HEK293 (cell line): ENCODE data around the gene MAN2A2.

ENCODE experiments used
- CTCF ChIA-PET: fragments of 350-600 bp; formaldehyde crosslinking; extraction: SDS; loops from one replicate; lab custom pipeline; 2021; ENCODE audit warnings: antibody characterized with exemption; lab: Yijun Ruan, JAX
- POLR2A ChIA-PET: fragments of 300-600 bp; formaldehyde crosslinking; extraction: SDS; loops from one replicate; lab custom pipeline; 2020; ENCODE audit warnings: antibody characterized with exemption, inconsistent platforms; lab: Yijun Ruan, JAX
- H3K27ac ChIP-seq: fragments of 200-500 bp; sonication (Bioruptor generic); 2 replicates; pipeline ENCODE4 v1.5.1; 2014; ENCODE audit warnings: low read depth, low read length, control low read depth, inconsistent platforms; ENCODE audit errors: extremely low read depth
- H3K36me3 ChIP-seq, 2 experiments: fragments of 200-500 bp in 1 of 2; sonication (Bioruptor generic) in 1 of 2; 1 replicate in 1 of 2; 2 replicates in 1 of 2; pipeline ENCODE4 v1.5.1; 2014 to 2017; ENCODE audit warnings: inconsistent platforms in 2 of 2, low read length in 2 of 2; ENCODE audit not compliant: control insufficient read depth in 2 of 2, insufficient read depth in 1 of 2
- H3K4me1 ChIP-seq: fragments of 200-500 bp; sonication (Bioruptor generic); 2 replicates; pipeline ENCODE4 v1.5.1; 2014; ENCODE audit warnings: mild to moderate bottlenecking, low read length, inconsistent platforms; ENCODE audit not compliant: control insufficient read depth, insufficient read depth
- H3K4me3 ChIP-seq: 2 replicates; pipeline ENCODE4 v1.5.1; 2011; ENCODE audit warnings: low read depth, mild to moderate bottlenecking, control low read depth, low read length, moderate library complexity
- H3K9me3 ChIP-seq: fragments of 200-500 bp; sonication (Bioruptor generic); 2 replicates; pipeline ENCODE4 v1.5.1; 2014; ENCODE audit warnings: low read depth, low read length, inconsistent platforms; ENCODE audit not compliant: control insufficient read depth, insufficient read depth
- HIC1 ChIP-seq: fragments of 450-650 bp; formaldehyde crosslinking; IDR thresholded peaks from 2 replicates; pipeline ENCODE4 v1.5.1; 2016; ENCODE audit warnings: missing biosample characterization, missing genetic modification characterization
- REST ChIP-seq: fragments of 450-650 bp; formaldehyde crosslinking; IDR thresholded peaks from 2 replicates; pipeline ENCODE4 v1.5.1; 2016; ENCODE audit warnings: missing biosample characterization, missing genetic modification characterization
- WT1 ChIP-seq: fragments of 450-650 bp; formaldehyde crosslinking; IDR thresholded peaks from 2 replicates; pipeline ENCODE4 v1.5.1; 2016; ENCODE audit warnings: missing biosample characterization, missing genetic modification characterization
- YY1 ChIP-seq: fragments of 450-650 bp; formaldehyde crosslinking; IDR thresholded peaks from 2 replicates; pipeline ENCODE4 v1.5.1; 2018; ENCODE audit warnings: missing biosample characterization, missing genetic modification characterization
- ZBTB17 ChIP-seq: fragments of 450-650 bp; formaldehyde crosslinking; IDR thresholded peaks from 2 replicates; pipeline ENCODE4 v1.5.1; 2016; ENCODE audit warnings: missing biosample characterization, missing genetic modification characterization
- ZBTB48 ChIP-seq: fragments of 450-650 bp; formaldehyde crosslinking; IDR thresholded peaks from 2 replicates; pipeline ENCODE4 v1.5.1; 2016; ENCODE audit warnings: missing biosample characterization, missing genetic modification characterization
- ZBTB8A ChIP-seq: fragments of 450-650 bp; formaldehyde crosslinking; IDR thresholded peaks from 2 replicates; pipeline ENCODE4 v1.5.1; 2016; ENCODE audit warnings: missing biosample characterization, missing genetic modification characterization
- ZNF10 ChIP-seq: fragments of 450-650 bp; formaldehyde crosslinking; IDR thresholded peaks from 2 replicates; pipeline ENCODE4 v1.5.1; 2017; ENCODE audit warnings: missing biosample characterization, missing genetic modification characterization
- ZNF280C ChIP-seq: fragments of 450-650 bp; formaldehyde crosslinking; IDR thresholded peaks from 2 replicates; pipeline ENCODE4 v1.5.1; 2016; ENCODE audit warnings: missing biosample characterization, missing genetic modification characterization
- ZNF280D ChIP-seq: fragments of 450-650 bp; formaldehyde crosslinking; IDR thresholded peaks from 2 replicates; pipeline ENCODE4 v1.5.1; 2016; ENCODE audit warnings: missing biosample characterization, missing genetic modification characterization
- ZNF404 ChIP-seq: fragments of 450-650 bp; formaldehyde crosslinking; IDR thresholded peaks from 2 replicates; pipeline ENCODE4 v1.5.1; 2017; ENCODE audit warnings: missing biosample characterization, missing genetic modification characterization
- ZNF580 ChIP-seq: fragments of 450-650 bp; formaldehyde crosslinking; IDR thresholded peaks from 2 replicates; pipeline ENCODE4 v1.5.1; 2016; ENCODE audit warnings: missing biosample characterization, missing genetic modification characterization
- ZNF639 ChIP-seq: fragments of 450-650 bp; formaldehyde crosslinking; IDR thresholded peaks from 2 replicates; pipeline ENCODE4 v1.5.1; 2016; ENCODE audit warnings: missing biosample characterization, missing genetic modification characterization
- ZNF654 ChIP-seq: fragments of 450-650 bp; formaldehyde crosslinking; IDR thresholded peaks from 2 replicates; pipeline ENCODE4 v1.5.1; 2016; ENCODE audit warnings: low read depth, missing biosample characterization, missing genetic modification characterization
- ZNF692 ChIP-seq: fragments of 450-650 bp; formaldehyde crosslinking; IDR thresholded peaks from 2 replicates; pipeline ENCODE4 v1.5.1; 2016; ENCODE audit warnings: missing biosample characterization, missing genetic modification characterization
- ZNF701 ChIP-seq: fragments of 450-650 bp; formaldehyde crosslinking; IDR thresholded peaks from 2 replicates; pipeline ENCODE4 v1.5.1; 2016; ENCODE audit warnings: missing biosample characterization, missing genetic modification characterization
- ZNF785 ChIP-seq: fragments of 450-650 bp; formaldehyde crosslinking; IDR thresholded peaks from 2 replicates; pipeline ENCODE4 v1.5.1; 2016; ENCODE audit warnings: missing biosample characterization, missing genetic modification characterization
- ZSCAN5A ChIP-seq: fragments of 450-650 bp; formaldehyde crosslinking; IDR thresholded peaks from 2 replicates; pipeline ENCODE4 v1.5.1; 2016; ENCODE audit warnings: missing biosample characterization, missing genetic modification characterization
- ZXDB ChIP-seq: fragments of 450-650 bp; formaldehyde crosslinking; IDR thresholded peaks from 2 replicates; pipeline ENCODE4 v1.5.1; 2016; ENCODE audit warnings: missing biosample characterization, missing genetic modification characterization

The MAN2A2 gene

GRCh38 chr15:90931828-90932659 is 28.9 kb downstream of the MAN2A2 start, which contains the start of gene HDDC3:
Gene HDDC3, minus strand, starts transcription at chr15:90932549. Its CDS starts 9 bp downstream, at chr15:90932540.
- Histone ChIP-seq H3K4me3 (peak within 1 kb of the TSS; percentile 87), H3K9me3 (no peaks in the 10 kb centered on the region), H3K4me1 (0 out of 2 replicates have a peak, but pooled peaks cover 2% of the 10 kb centered on the region), H3K27ac (peak within 1 kb of the TSS; percentile 93), H3K36me3 (peaks cover 4 to 11% of the 10 kb centered on the region in 2 experiments; a peak in 2 of 3 replicates)
- ChIA-PET CTCF (interaction anchor here (0.6 to 11.7 kb wide), 65 partner anchors 9 to 1889 kb away, joined by 3 to 163 read pairs (median 4); partner anchors contain the start of genes BLM, MAN2A2, RCCD1 and SEMA4B), POLR2A (interaction anchor here (0.5 to 11.4 kb wide), 23 partner anchors 8 to 1901 kb away, joined by 3 to 179 read pairs (median 3); partner anchors contain the start of genes BLM, MAN2A2, PRC1 and RCCD1)
- peak; percentile 68 for TF ChIP-seq ZBTB8A (tag by site-specific recombination)
- TF ChIP-seq YY1 (tag by site-specific recombination), result 0 out of 2 replicates have a peak, but pooled peaks have one; percentile 53
- peak; percentile 76 for TF ChIP-seq ZNF10 (tag by site-specific recombination)
- TF ChIP-seq ZNF280C, result no peak
- TF ChIP-seq WT1 (tag by site-specific recombination), result peak; percentile 23; the same call in 1 of the 2 replicates
- TF ChIP-seq ZNF580, result peak; percentile 52; the same call in 1 of the 2 replicates
- TF ChIP-seq ZBTB17 (tag by site-specific recombination), result peak; percentile 84
- TF ChIP-seq ZBTB48 (tag by site-specific recombination), result peak; percentile 81
- TF ChIP-seq HIC1, result peak; percentile 36; the same call in 1 of the 2 replicates
- no peak for TF ChIP-seq REST (tag by site-specific recombination)
- peak; percentile 99 for TF ChIP-seq ZXDB (tag by site-specific recombination)
- no peak for TF ChIP-seq ZNF654
- no peak for TF ChIP-seq ZNF280D (tag by site-specific recombination)
- no peak for TF ChIP-seq ZNF701 (tag by site-specific recombination)
- no peak for TF ChIP-seq ZNF639 (tag by site-specific recombination)
- no peak for TF ChIP-seq ZNF404 (tag by site-specific recombination)
- no peak for TF ChIP-seq ZNF785 (tag by site-specific recombination)
- peak; percentile 61; the same call in 1 of the 2 replicates for TF ChIP-seq ZSCAN5A (tag by site-specific recombination)
- TF ChIP-seq ZNF692 (tag by site-specific recombination), result peak; percentile 64
